K562 (cell line): ENCODE data around the gene LIX1L. TPM values are rescaled to one million over a fixed set of nuclear protein-coding genes. Genes with fewer than 3 reads are reported as not detected.

Experiments used
- ARHGAP35 ChIP-seq: fragments of 450-650 bp; IDR thresholded peaks from 2 replicates; pipeline ENCODE4 v1.6.1; 2018; ENCODE audit not compliant: partially characterized antibody
- ELF1 ChIP-seq: fragments of 200-800 bp; sonication (Bioruptor generic); IDR thresholded peaks from 2 replicates; pipeline ENCODE4 v1.6.1; 2016; ENCODE audit warnings: missing genetic modification characterization, missing compliant biosample characterization
- JUND ChIP-seq, 2 experiments: IDR thresholded peaks; 2 replicates in 1 of 2; 3 replicates in 1 of 2; pipeline ENCODE4 v1.6.1; 2011; ENCODE audit warnings: borderline replicate concordance in 2 of 2, low read depth in 2 of 2, low read length in 2 of 2, improper control_type of control experiment in 1 of 2, missing biosample characterization in 1 of 2, missing genetic modification characterization in 1 of 2, missing genetic modification reagents in 1 of 2
- MITF ChIP-seq: IDR thresholded peaks from 2 replicates; pipeline ENCODE4 v1.6.1; 2014; ENCODE audit warnings: antibody characterized with exemption
- MTA1 ChIP-seq: fragments of 450-650 bp; IDR thresholded peaks from 2 replicates; pipeline ENCODE4 v1.6.1; 2017; ENCODE audit warnings: borderline replicate concordance
- MYC ChIP-seq, 2 experiments: fragments of 250-450 bp in 1 of 2; sonication (Bioruptor Pico) in 1 of 2; IDR thresholded peaks; 2 replicates each; pipeline versions ENCODE4 v1.5.1 to v1.6.1; 2012 to 2021; ENCODE audit warnings: low read depth in 2 of 2, borderline replicate concordance in 1 of 2, improper control_type of control experiment in 1 of 2, low read length in 1 of 2, mild to moderate bottlenecking in 1 of 2, moderate library complexity in 1 of 2
- NR2C2 ChIP-seq, 2 experiments: fragments of 200-800 bp in 1 of 2; sonication (Bioruptor generic) in 1 of 2; sonication (generic) in 1 of 2; formaldehyde crosslinking in 1 of 2; IDR thresholded peaks; 2 replicates each; pipeline versions ENCODE4 v1.6.1 to v1.8.0; 2016 to 2022; ENCODE audit warnings: mild to moderate bottlenecking in 1 of 2, missing compliant biosample characterization in 1 of 2, missing genetic modification characterization in 1 of 2, missing genetic modification reagents in 1 of 2
- SRSF3 ChIP-seq: fragments of 200-400 bp; formaldehyde crosslinking; IDR thresholded peaks from 2 replicates; pipeline ENCODE4 v1.6.1; 2016; ENCODE audit warnings: mild to moderate bottlenecking, low read length, moderate library complexity; ENCODE audit not compliant: insufficient read depth
- TEAD4 ChIP-seq, 2 experiments: sonication (generic) in 1 of 2; formaldehyde crosslinking in 1 of 2; IDR thresholded peaks; 2 replicates each; pipeline versions ENCODE4 v1.6.1 to v1.8.0; 2012 to 2022; ENCODE audit warnings: borderline replicate concordance in 1 of 2, inconsistent platforms in 1 of 2, low read length in 1 of 2, mild to moderate bottlenecking in 1 of 2, missing genetic modification reagents in 1 of 2
- ZEB2 ChIP-seq: fragments of 450-650 bp; IDR thresholded peaks from 2 replicates; pipeline ENCODE4 v1.6.1; 2016
- ZNF165 ChIP-seq: fragments of 250-450 bp; sonication (Bioruptor Pico); IDR thresholded peaks from 2 replicates; pipeline ENCODE4 v1.4.0; 2020; ENCODE audit warnings: borderline replicate concordance
- ZNF57 ChIP-seq: fragments of 450-650 bp; formaldehyde crosslinking; IDR thresholded peaks from 2 replicates; pipeline ENCODE4 v1.4.0; 2020; ENCODE audit warnings: mild to moderate bottlenecking, moderate library complexity
- ZSCAN32 ChIP-seq: fragments of 450-650 bp; formaldehyde crosslinking; IDR thresholded peaks from 2 replicates; pipeline ENCODE4 v1.4.0; 2020; ENCODE audit warnings: mild to moderate bottlenecking, moderate library complexity
- polyA plus RNA-seq, 8 experiments: library from polyadenylated mRNA; depleted of rRNA in 4 of 8; stranded (reverse) in 5 of 8; unstranded in 3 of 8; fragments of >200 nt; fragmentation: Nextera tagmentation in 2 of 8; fragmentation: Illumina TruSeq in 1 of 8; extraction: Ambion mirVana in 2 of 8; extraction: Trizol in 1 of 8; gene quantifications; 2 replicates each; pipeline versions ENCODE4 v1.2.1 to v1.2.3, GENCODE V29; 2011 to 2014; ENCODE audit warnings: inconsistent platforms in 1 of 8, missing spikeins in 1 of 8
- total RNA-seq, 7 experiments: library from RNA; depleted of rRNA in 6 of 7; stranded (reverse); fragments of >200 nt in 6 of 7; fragmentation: Illumina TruSeq in 2 of 7; extraction: Trizol in 2 of 7; gene quantifications; 2 replicates each; pipeline versions ENCODE4 v1.2.1 to v1.2.3, GENCODE V29; 2011 to 2021; ENCODE audit warnings: low replicate concordance in 1 of 7
- TF ChIP-seq, protein P1 (sequence below): fragments of 450-650 bp; formaldehyde crosslinking; IDR thresholded peaks from 2 replicates; pipeline ENCODE4 v1.4.0; 2022; ENCODE audit warnings: missing genetic modification characterization
- TF ChIP-seq, protein P2 (sequence below): sonication (generic); formaldehyde crosslinking; IDR thresholded peaks from 2 replicates; pipeline ENCODE4 v1.8.0; 2022; ENCODE audit warnings: mild to moderate bottlenecking, missing genetic modification reagents
- TF ChIP-seq, protein P3 (sequence below): fragments of 200-800 bp; sonication (Bioruptor generic); IDR thresholded peaks from 2 replicates; pipeline ENCODE4 v1.6.1; 2017; ENCODE audit warnings: missing genetic modification characterization, missing compliant biosample characterization
- TF ChIP-seq, protein P4 (sequence below): fragments of 450-650 bp; conservative IDR thresholded peaks from 2 replicates; pipeline ENCODE4 v1.6.1; 2016; ENCODE audit warnings: missing genetic modification characterization, low read depth, mild to moderate bottlenecking, missing compliant biosample characterization, moderate library complexity

Gene LIX1L
- total and polyA plus RNA-seq, 9 of the 15 experiments (the other 6 are each of a cell fraction or from before 2014, with no cell fraction given), result 4.6 to 26.5 (median 12.5) TPM

DNA sequence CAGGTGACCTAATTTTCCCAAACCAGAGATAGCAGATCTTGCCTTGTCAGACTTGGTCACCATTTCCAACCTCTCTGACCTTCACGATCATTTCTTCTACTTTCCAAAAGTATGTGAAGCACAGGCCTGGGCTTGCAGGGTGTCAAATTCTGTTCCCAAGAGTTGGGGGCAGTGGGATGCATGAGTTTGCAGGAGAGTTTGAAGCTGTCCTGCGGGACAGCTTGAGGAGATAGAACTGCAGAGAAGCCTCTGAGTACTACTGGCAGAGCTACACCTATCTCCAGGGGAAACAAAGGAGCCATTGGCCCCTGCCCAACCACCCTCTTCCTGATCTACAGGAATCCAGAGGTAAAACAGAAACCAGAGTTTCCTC is 27.3 kb upstream of the LIX1L start (continued):
- no peak for TF ChIP-seq MITF
- TF ChIP-seq, protein P1, sequence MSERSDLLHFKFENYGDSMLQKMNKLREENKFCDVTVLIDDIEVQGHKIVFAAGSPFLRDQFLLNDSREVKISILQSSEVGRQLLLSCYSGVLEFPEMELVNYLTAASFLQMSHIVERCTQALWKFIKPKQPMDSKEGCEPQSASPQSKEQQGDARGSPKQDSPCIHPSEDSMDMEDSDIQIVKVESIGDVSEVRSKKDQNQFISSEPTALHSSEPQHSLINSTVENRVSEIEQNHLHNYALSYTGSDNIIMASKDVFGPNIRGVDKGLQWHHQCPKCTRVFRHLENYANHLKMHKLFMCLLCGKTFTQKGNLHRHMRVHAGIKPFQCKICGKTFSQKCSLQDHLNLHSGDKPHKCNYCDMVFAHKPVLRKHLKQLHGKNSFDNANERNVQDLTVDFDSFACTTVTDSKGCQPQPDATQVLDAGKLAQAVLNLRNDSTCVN (CRISPR knock-in tag), result no peak
- TF ChIP-seq, protein P2, sequence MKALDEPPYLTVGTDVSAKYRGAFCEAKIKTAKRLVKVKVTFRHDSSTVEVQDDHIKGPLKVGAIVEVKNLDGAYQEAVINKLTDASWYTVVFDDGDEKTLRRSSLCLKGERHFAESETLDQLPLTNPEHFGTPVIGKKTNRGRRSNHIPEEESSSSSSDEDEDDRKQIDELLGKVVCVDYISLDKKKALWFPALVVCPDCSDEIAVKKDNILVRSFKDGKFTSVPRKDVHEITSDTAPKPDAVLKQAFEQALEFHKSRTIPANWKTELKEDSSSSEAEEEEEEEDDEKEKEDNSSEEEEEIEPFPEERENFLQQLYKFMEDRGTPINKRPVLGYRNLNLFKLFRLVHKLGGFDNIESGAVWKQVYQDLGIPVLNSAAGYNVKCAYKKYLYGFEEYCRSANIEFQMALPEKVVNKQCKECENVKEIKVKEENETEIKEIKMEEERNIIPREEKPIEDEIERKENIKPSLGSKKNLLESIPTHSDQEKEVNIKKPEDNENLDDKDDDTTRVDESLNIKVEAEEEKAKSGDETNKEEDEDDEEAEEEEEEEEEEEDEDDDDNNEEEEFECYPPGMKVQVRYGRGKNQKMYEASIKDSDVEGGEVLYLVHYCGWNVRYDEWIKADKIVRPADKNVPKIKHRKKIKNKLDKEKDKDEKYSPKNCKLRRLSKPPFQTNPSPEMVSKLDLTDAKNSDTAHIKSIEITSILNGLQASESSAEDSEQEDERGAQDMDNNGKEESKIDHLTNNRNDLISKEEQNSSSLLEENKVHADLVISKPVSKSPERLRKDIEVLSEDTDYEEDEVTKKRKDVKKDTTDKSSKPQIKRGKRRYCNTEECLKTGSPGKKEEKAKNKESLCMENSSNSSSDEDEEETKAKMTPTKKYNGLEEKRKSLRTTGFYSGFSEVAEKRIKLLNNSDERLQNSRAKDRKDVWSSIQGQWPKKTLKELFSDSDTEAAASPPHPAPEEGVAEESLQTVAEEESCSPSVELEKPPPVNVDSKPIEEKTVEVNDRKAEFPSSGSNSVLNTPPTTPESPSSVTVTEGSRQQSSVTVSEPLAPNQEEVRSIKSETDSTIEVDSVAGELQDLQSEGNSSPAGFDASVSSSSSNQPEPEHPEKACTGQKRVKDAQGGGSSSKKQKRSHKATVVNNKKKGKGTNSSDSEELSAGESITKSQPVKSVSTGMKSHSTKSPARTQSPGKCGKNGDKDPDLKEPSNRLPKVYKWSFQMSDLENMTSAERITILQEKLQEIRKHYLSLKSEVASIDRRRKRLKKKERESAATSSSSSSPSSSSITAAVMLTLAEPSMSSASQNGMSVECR, result no peak
- TF ChIP-seq, protein P3, sequence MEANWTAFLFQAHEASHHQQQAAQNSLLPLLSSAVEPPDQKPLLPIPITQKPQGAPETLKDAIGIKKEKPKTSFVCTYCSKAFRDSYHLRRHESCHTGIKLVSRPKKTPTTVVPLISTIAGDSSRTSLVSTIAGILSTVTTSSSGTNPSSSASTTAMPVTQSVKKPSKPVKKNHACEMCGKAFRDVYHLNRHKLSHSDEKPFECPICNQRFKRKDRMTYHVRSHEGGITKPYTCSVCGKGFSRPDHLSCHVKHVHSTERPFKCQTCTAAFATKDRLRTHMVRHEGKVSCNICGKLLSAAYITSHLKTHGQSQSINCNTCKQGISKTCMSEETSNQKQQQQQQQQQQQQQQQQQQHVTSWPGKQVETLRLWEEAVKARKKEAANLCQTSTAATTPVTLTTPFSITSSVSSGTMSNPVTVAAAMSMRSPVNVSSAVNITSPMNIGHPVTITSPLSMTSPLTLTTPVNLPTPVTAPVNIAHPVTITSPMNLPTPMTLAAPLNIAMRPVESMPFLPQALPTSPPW (CRISPR knock-in tag), result no peak
- TF ChIP-seq, protein P4, sequence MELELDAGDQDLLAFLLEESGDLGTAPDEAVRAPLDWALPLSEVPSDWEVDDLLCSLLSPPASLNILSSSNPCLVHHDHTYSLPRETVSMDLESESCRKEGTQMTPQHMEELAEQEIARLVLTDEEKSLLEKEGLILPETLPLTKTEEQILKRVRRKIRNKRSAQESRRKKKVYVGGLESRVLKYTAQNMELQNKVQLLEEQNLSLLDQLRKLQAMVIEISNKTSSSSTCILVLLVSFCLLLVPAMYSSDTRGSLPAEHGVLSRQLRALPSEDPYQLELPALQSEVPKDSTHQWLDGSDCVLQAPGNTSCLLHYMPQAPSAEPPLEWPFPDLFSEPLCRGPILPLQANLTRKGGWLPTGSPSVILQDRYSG (tag), result no peak
- TF ChIP-seq TEAD4 (IDR thresholded peaks at IDR 0.05; ENCODE audit: low read length), result no peak
- no peak for TF ChIP-seq TEAD4 (CRISPR knock-in tag; IDR thresholded peaks at IDR 0.05; ENCODE audit: borderline replicate concordance)
- TF ChIP-seq SRSF3, result no peak
- no peak for TF ChIP-seq NR2C2 (CRISPR knock-in tag; IDR thresholded peaks at IDR 0.05)
- no peak; the same call in 1 of the 2 replicates for TF ChIP-seq NR2C2 (tag; IDR thresholded peaks at IDR 0.05)
- TF ChIP-seq ELF1 (tag), result no peak
- no peak for TF ChIP-seq MYC (IDR thresholded peaks at IDR 0.05; ENCODE audit: low read depth, low read length)
- TF ChIP-seq MYC (CRISPR knock-in tag; IDR thresholded peaks at IDR 0.05; ENCODE audit: borderline replicate concordance, low read depth), result no peak
- TF ChIP-seq MTA1, result 0 out of 2 replicates have a peak, but pooled peaks have one; percentile 11
- no peak for TF ChIP-seq ZEB2
- no peak for TF ChIP-seq ZNF165
- no peak for TF ChIP-seq JUND (IDR thresholded peaks at IDR 0.05; ENCODE audit: borderline replicate concordance, low read depth, low read length)
- peak; percentile 22; the same call in 1 of the 3 replicates for TF ChIP-seq JUND (tag; IDR thresholded peaks at IDR 0.05; ENCODE audit: borderline replicate concordance, low read depth, low read length)
- no peak for TF ChIP-seq ZNF57 (CRISPR knock-in tag)
- no peak for TF ChIP-seq ARHGAP35
- no peak for TF ChIP-seq ZSCAN32 (CRISPR knock-in tag)
